HepG2 (cell line): ENCODE results near the gene RGP1. TPM values are rescaled to one million over a fixed set of nuclear protein-coding genes. Genes with fewer than 3 reads are reported as not detected.

Source experiments
- CEBPB ChIP-seq: IDR thresholded peaks from 2 replicates; pipeline ENCODE4 v1.6.1; 2011; ENCODE audit warnings: low read depth, low read length, improper control_type of control experiment, borderline replicate concordance
- RBM22 ChIP-seq: fragments of 200-400 bp; formaldehyde crosslinking; optimal IDR thresholded peaks from 2 replicates; pipeline ENCODE3; 2017; ENCODE audit warnings: mild to moderate bottlenecking, low read length, moderate library complexity
- TAF1 ChIP-seq: sonication (generic); formaldehyde crosslinking; IDR thresholded peaks from 2 replicates; pipeline ENCODE4 v1.4.0; 2020; ENCODE audit warnings: missing genetic modification reagents
- ZNF354B ChIP-seq: sonication (generic); formaldehyde crosslinking; IDR thresholded peaks from 2 replicates; pipeline ENCODE4 v1.8.0; 2022; ENCODE audit warnings: mild to moderate bottlenecking, missing genetic modification reagents
- polyA plus RNA-seq, 8 experiments: library from polyadenylated mRNA; depleted of rRNA in 3 of 8; stranded (reverse) in 7 of 8; unstranded in 1 of 8; fragments of >200 nt; fragmentation: Illumina TruSeq in 4 of 8; extraction: Trizol in 4 of 8; gene quantifications; 2 replicates each; pipeline versions ENCODE4 v1.2.1 to v1.2.3, GENCODE V29; 2011 to 2016; ENCODE audit warnings: low read depth in 4 of 8, missing spikeins in 1 of 8, mixed read lengths in 1 of 8; ENCODE audit not compliant: insufficient read depth in 1 of 8
- total RNA-seq, 5 experiments: library from RNA; depleted of rRNA; stranded (reverse); fragments of >200 nt; fragmentation: Illumina TruSeq; extraction: Trizol; gene quantifications; 2 replicates each; pipeline ENCODE4 v1.2.3, GENCODE V29; 2016; ENCODE audit warnings: low read depth in 1 of 5
- TF ChIP-seq, protein P1 (sequence below): sonication (generic); formaldehyde crosslinking; IDR thresholded peaks from 2 replicates; pipeline ENCODE4 v1.4.0; 2020; ENCODE audit warnings: missing genetic modification reagents, mild to moderate bottlenecking, borderline replicate concordance
- TF ChIP-seq, protein P2 (sequence below): sonication (generic); formaldehyde crosslinking; IDR thresholded peaks from 2 replicates; pipeline ENCODE4 v1.4.0; 2020; ENCODE audit warnings: low read depth, mild to moderate bottlenecking, missing genetic modification reagents

RGP1 gene
- total and polyA plus RNA-seq, 2 of the 13 experiments (the other 11 are each of a cell fraction or from before 2014, with no cell fraction given): 12.7 to 21.0 TPM

DNA sequence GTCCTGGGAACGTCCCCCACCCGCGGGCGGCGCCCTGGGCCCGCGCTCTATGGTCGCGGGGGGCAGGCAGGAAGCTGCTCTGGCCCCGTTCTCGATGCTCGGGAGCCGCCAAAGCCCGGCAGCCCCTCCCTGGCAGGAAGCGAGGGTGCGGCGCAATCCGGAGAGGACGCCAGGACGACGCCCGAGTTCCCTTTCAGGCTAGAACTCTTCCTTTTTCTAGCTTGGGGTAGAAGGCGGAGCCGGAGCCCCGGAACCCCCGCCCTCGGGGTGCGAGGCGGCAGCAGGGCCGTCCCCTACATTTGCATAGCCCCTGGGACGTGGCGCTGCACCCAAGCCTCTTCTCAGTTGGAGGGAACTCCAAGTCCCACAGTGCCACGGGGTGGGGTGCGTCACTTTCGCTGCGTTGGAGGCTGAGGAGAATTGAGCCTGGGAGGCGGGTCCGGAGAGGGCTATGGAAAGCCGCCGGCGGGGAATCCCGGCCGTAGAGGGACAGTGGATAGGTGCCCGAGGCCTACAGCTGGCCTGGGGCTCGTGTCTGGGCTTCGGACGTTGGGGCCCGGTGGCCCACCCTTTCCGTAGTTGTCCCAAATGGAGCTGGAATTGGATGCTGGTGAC lies 16.8 kb upstream of the RGP1 start, which contains the start of the genes CREB3 and TLN1 (continued):
- TF ChIP-seq, protein P1, sequence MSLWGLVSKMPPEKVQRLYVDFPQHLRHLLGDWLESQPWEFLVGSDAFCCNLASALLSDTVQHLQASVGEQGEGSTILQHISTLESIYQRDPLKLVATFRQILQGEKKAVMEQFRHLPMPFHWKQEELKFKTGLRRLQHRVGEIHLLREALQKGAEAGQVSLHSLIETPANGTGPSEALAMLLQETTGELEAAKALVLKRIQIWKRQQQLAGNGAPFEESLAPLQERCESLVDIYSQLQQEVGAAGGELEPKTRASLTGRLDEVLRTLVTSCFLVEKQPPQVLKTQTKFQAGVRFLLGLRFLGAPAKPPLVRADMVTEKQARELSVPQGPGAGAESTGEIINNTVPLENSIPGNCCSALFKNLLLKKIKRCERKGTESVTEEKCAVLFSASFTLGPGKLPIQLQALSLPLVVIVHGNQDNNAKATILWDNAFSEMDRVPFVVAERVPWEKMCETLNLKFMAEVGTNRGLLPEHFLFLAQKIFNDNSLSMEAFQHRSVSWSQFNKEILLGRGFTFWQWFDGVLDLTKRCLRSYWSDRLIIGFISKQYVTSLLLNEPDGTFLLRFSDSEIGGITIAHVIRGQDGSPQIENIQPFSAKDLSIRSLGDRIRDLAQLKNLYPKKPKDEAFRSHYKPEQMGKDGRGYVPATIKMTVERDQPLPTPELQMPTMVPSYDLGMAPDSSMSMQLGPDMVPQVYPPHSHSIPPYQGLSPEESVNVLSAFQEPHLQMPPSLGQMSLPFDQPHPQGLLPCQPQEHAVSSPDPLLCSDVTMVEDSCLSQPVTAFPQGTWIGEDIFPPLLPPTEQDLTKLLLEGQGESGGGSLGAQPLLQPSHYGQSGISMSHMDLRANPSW (CRISPR knock-in tag): no peak; the same call in 1 of the 2 replicates
- TF ChIP-seq RBM22 (no peak), CEBPB (no peak), ZNF354B (CRISPR knock-in tag) (no peak), TAF1 (CRISPR knock-in tag) (peak; percentile 72; the same call in 1 of the 2 replicates)
- TF ChIP-seq, protein P2, sequence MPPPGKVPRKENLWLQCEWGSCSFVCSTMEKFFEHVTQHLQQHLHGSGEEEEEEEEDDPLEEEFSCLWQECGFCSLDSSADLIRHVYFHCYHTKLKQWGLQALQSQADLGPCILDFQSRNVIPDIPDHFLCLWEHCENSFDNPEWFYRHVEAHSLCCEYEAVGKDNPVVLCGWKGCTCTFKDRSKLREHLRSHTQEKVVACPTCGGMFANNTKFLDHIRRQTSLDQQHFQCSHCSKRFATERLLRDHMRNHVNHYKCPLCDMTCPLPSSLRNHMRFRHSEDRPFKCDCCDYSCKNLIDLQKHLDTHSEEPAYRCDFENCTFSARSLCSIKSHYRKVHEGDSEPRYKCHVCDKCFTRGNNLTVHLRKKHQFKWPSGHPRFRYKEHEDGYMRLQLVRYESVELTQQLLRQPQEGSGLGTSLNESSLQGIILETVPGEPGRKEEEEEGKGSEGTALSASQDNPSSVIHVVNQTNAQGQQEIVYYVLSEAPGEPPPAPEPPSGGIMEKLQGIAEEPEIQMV: no peak; the same call in 1 of the 2 replicates
